ENCODE data around the gene VPS13D.

Gene VPS13D

DNA sequence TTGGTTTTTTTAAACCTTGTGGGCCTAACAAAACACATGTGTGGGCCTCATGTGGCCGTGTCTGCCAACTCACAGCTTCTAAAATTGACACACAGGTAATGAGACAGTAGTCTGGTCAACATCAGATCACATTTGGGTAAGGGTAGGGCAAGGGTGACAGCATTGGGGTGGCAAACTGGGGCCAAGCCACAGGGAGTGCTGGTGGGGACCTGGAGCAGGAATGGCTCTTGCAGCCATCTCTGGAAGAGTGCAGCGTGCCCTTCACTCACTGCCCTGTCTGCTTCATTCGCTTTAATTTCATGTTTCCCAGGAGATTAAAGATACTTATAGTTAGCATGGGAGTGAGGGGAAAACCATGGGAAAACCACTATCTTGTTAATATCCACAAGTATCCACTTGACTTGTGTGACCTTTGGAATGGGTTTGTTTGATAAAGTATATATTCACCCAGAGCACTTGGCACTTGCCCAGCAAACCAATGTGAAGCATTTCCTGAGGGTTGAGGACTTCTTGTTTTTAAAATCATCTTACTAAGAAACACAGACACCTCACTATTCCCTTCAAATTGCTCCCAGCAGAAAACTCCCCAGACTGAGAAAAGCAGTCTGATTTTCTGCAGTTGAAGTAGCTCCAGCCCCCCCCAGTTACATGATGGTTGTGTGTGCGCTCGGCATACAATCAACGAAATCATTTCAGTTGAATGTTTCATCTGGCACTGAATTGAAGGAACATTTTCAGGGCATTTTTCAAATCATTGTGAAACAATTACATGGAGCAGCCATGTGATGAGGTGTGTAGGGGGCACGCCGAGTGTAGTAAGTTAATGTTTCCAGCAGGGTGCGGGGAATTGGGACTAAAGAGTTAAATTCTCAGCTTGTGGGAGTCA lies 175.7 kb downstream of the VPS13D start:
- no peak for DNase-seq (ENCODE audit: low read depth, low spot score)

DNA sequence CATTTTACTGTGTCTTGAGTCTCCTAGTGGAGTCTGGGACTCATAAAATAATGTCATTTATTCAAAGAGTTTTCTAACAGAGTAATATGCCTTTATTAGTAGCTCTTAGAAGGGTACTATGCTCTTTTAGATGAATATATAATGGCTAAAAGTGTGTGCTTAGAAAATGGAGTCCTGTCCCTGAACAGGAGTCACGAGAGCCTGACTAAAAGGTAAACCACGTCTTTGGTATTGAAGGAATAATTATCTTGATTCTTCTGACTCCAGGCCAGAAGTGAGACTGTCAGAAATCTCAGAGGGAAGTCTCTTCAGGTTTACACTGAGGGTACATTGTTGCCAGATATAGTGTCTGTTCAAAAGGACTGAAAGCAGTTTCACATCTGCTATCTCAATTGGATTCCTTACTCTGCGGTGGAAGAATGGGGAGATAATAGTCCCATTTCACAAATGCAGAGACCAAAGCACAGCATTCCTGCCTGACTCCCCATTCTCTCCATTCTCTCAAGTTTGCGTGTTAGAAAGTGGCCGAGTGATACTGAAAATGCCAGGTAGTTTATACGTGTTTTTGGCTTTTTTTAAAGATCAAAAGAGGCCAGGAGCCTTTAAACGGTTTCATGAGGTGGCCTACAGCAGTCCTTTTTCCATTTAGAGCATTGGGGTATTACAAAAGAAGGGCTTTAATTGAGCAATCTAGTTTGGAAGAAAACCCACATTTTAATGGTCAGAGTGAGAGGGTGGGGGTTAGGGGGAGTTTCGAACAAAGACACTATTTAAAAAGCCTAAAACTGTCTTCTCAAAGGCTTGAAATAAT lies 176.6 kb downstream of the VPS13D start:
- DNase-seq (ENCODE audit: low read depth, low spot score): no peak

DNA sequence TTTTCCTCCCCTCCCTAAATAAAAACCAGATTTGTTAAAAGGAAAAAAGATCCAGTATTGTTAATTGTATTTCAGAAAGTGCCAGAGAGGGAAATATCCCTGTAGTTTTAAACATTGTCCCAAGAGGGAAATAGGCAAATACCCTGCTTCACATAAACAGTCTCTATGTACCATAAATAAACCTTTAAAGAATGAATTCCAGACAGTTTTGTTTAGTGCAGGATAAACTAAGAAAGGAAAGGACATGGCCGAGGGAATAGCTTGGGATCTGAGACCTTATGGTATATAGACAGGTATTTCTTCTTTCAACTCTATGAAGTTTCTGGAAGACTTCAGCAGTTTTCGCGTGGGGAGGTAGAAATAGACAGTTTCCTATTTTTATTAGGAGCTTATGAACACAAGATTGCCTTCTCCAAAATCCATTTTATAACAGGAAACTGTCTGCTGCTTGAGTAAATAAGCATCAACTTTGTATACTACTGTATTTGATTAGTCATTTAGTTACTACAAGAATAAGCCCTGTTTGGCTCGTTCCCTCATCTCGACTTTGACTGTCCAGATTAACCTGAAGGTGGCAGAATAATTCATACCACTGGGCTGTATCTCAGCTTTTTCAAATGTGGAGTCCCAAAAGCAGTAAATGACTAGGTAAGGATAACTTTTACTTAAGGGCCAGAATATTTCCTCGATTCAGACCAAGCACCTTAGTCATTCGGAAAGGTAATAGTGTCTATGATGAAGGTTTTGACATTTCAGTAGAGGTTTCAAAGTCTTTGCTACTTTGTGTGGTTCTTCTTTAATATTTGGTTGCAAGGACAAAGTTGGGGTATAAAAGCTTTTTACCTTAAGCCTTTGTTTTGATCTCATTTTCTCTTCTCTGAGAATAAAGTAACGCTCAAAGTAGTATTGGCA lies 177.5 kb downstream of the VPS13D start:
- peak; percentile 24 for DNase-seq (ENCODE audit: low read depth, low spot score)

DNA sequence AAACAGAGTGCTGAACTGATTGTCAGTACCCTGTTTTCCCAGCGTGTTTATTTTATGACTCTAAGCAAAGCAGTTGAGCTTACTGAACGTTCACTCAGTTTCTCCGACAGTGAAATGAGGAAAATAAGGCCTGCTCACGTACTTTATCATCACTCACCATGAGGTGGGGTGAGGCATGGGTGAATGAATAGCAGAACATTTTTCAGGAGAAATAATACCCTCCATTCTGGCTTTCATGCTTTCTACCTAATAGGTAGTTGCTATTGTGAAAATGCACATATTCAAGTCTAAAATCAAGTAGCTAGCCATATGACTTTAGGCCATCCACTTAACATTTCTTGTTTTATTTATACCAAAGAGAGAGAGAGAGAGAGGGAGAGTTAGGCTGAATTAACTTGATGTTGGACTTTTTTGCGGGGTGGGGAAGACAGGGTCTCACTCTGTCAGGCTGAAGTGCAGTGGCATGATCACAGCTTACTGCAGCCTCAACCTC lies 178.2 kb downstream of the VPS13D start:
- no peak for DNase-seq (ENCODE audit: low read depth, low spot score)

DNA sequence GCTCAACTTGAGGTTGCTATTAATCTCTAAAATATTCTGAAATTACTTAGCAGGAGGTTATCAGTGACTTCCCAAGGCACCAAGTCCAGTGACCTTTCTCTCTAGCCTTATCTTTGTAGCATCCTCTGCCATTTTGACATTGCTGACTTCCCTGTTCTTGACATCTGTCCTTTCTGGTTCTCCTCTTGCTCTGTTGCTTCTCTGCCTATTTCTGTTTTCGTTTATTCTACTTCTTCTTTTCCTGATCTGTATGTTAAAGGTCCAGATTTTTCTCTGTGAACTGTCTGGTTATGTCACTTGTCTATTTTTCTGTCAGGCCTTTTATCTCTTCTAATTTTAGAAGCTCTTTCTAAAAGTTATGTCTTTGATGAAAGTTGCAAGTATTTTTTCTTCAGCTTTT lies 178.8 kb downstream of the VPS13D start:
- DNase-seq (ENCODE audit: low read depth, low spot score): no peak

DNA sequence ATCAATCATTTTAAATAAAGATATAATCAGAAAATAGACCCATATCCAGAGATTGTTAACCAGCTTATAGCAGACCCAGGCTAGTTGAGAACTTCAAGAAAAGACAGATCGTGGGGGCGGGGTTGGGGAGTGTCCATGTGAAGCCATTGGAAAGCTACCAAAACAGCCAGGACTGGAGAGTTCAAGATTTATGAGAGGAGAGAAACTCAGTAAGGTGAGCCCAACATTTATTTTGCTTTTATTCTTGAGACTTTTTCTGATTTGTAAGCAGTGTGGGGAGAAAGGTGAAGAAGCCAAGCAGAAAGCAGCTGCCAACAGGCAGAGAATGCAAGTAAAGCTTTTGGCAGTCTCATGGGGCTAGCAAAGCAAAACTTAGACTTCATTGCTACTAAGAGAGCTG lies 179.9 kb downstream of the VPS13D start:
- DNase-seq (ENCODE audit: low read depth, low spot score): no peak

DNA sequence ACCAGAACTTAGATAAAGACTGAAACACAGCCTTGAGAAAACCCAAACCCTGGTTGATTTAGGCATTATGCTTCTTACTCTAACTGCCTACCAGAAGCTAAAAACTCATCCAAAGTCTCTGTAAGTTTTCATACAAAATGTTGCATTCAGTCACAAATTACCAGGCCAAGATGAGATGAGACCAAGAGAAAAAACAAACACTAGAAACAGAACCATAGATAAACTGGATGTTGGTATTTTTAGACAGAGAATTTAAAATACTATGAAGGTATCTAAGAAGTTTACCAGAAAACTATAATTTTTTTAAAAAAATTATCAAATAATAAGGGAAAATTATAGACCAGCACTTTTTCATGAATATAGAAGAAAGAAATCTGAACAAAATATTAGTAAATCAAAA lies 180.5 kb downstream of the VPS13D start:
- DNase-seq (ENCODE audit: low read depth, low spot score): no peak

DNA sequence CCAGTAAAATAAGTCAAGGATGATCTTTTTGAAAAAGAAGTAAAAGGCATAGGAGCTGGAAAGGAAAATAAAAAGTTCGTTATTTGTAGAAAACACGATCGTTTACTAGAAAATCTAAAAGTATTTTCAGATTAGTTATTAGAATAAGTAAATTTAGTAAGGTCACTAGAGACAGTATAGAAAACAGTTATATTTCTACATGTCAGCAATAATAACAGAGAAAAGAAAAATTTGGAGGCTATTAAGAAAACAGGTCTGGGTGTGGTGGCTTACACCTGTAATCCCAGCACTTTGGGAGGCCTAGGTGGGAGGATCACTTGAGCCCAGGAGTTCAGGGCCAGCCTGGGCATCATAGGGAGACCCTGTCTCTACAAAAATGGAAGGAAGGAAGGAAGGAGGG lies 181.3 kb downstream of the VPS13D start:
- DNase-seq (ENCODE audit: low read depth, low spot score): no peak

DNA sequence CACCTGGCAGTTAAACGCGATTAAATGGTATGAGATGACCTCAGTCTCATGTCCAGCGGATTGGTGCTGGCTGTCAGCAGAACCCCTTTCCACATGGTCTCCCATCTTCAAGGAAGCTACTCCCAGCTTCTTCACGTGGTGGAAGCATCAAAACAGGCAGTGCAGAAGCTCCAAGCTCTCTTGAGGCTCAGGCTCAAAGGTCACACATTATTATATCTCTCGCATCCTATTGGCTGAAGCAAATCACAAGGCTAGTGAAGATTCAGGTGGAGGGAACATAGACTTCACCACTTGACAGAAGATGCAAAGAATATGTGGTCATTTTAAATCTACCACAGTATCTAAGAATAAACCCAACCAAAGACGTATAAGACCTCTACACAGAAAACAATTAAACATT lies 181.9 kb downstream of the VPS13D start:
- no peak for DNase-seq (ENCODE audit: low read depth, low spot score)

DNA sequence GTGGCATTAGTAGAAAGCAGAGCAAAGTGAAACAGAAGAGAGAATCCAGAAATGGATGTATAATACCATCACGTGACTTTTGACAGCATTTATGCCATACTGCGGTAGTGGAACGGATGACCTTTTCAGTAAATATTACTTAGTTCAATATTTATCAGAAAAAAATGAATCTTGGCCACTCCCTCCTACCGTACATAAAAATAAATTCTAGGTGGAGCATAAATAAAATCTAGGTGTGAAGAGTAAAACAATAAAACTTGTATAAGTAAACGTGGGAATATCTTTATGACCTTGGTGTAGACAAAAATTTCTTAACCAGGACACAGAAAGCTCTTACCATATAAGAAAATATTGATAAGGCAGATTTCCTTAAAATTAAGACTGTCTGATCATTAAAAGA lies 182.6 kb downstream of the VPS13D start:
- no peak for DNase-seq (ENCODE audit: low read depth, low spot score)

DNA sequence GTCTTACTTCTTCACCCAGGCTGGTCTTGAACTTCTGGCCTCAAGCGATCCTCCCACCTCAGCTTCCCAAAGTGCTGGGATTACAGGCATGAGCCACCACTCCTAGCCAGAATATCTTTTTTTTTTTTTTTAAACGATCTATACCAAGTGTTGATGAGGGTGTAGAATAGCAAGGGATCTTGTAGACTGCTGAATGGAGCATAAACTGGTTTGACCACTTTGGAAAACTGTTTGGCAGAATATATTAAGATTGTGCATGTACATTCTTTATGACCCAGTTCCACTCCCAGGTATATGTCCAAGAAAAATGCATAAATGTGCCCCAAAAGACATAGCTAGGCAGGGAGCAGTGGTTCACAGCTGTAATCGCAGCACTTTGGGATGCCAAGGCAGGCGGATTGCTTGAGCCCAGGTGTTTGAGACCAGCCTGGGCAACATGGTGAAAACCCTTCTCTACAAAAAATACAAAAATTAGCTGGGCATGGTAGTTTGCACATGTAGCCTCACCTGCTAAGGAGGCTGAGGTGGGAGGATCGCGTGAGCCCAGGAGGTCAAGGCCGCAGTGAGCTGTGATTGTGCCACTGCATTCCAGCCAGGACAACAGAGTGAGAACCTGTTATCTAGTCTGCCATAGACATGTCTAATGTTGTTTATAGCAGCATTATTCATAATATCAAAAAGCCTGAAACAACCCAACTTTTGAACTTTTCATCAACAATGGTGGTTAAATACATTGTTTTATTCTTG lies 184.0 kb downstream of the VPS13D start:
- DNase-seq (ENCODE audit: low read depth, low spot score): no peak

DNA sequence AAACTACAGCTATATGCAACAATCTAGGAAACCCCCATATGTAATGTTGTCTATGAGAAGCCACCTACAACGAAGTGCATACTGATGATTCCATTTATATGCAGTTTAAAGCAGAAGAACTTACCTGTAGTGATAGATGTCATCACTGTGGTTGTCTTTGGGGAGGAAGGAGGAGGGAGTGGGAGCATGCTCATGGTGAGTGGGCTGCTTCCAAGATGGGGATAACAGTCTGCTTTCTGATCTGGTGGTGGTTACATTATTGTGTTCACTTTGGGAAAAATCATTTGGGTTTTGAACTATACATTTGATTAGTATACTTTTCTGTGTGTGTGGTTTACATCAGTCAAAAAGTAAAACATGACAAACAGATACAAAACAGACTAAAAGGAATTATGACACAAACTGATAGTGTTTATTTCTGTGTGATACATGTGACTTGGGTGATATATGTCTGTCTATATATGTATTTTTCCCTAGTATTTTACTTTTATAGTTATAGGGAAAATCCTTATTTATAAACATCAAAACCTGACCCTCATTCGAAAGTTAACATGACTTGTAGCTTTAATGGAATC lies 184.7 kb downstream of the VPS13D start:
- DNase-seq (ENCODE audit: low read depth, low spot score): no peak

DNA sequence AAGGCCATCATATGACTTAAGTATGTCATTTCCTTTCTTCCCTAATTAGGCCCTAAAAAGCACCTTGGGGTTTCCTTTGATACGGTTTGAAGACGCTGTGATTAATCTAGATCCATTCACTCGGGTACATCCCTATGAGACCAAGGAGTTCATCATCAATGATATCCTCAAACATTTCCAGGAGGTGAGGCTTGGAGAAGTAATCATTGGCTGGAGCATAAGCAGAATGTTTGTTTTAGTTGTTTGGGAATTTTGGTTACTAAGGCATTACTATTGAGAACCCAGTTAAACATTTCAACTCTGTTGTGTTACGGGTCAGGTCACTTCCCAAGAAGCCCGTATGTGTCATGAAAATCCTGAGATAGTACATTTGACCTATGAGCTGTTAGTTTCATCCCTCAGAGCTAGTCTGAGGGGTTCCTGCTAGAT lies 185.2 kb downstream of the VPS13D start:
- no peak for DNase-seq (ENCODE audit: low read depth, low spot score)

DNA sequence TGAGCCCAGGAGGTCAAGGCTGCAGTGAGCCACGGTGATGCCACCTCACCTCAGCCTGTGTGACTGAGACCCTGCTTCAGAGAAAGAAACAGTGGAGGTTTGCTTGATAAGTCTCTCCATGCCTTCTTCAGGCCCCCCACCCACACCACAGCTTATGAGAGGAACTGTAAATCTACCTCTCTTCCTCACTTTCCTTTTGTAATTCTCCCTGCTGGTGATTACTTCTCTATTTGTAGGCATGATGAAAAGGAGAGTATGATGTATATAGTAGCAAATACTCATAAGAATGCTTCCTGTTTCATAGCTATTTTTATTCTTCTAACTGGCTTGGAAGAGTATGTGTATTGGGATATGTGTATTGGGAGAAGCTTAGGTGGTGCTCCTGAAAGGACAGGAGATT lies 186.3 kb downstream of the VPS13D start:
- DNase-seq (ENCODE audit: low read depth, low spot score): no peak

DNA sequence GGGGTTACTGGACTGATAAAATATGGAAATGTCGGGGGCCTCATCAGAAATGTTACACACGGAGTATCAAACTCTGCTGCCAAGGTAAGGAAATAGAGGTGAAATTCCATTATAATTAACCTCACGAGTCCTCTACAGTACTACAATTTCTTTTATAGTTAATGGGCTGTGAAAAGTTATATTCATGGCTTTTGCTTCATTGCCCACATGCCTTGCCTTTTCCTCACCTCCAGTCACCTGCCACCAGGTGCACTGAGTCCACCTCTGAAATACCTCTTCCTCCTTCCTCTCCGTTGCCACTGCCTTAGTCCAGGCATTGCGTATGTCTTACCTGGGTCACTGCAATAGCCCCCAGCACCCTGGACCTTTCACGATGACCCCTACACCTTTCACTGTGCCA lies 186.9 kb downstream of the VPS13D start:
- DNase-seq (ENCODE audit: low read depth, low spot score): no peak

DNA sequence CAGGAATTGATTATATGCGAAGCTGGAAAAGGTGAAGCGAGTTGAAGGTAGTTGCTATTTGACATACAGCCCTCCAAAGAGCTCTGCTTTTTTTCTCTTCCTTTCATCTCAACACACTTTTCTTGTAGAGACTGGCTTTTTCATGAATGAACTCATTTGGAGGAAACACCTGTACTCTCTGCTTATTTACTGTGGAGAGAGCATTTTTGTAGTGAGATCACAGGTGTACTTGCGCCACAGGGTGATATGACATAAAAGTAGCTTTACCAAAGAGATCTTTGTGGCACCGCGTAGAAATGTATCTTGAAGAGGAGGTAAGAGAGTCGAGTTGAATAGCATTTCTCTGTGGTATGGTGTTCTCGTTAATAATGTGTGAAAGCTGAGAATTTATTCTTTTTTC lies 187.6 kb downstream of the VPS13D start:
- no peak for DNase-seq (ENCODE audit: low read depth, low spot score)

DNA sequence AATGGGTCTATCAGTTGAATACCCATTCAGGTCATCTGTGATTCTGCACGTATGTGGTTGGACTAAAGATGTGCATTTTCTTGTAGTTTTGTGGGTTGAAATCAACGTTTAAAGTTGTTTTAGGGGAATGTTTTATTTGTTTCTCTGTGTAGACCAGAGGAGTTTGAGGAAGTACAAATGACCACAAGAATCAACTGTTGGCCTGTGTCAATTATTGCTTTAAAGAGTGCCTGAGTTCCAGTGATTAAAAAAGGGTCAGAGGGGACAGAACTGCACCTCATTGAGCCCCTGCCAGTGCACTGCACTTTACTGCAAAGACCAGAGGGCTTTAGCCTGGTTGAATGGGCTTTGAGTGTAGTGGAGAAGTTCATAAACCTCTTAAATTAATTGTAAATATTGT lies 190.3 kb downstream of the VPS13D start:
- DNase-seq (ENCODE audit: low read depth, low spot score): no peak

DNA sequence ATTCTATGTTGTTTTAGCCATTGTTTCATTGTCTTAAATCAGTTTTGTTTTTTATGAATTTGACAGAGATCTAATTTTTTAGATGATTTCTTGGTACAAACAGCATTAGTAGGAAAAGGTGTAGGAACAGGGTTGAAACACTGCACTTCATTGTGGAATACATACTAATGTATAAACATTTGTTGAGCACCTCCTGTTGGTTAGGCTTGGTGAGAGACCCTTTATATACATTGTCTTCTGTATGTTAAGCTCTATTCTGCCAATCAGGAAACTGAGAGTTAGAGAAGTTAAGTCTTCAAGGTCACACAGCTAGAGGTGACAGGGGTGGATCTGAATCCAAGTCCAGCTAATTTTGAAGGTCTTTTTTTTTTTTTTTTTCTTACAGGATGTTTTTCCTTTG lies 192.7 kb downstream of the VPS13D start:
- no peak for DNase-seq (ENCODE audit: low read depth, low spot score)

DNA sequence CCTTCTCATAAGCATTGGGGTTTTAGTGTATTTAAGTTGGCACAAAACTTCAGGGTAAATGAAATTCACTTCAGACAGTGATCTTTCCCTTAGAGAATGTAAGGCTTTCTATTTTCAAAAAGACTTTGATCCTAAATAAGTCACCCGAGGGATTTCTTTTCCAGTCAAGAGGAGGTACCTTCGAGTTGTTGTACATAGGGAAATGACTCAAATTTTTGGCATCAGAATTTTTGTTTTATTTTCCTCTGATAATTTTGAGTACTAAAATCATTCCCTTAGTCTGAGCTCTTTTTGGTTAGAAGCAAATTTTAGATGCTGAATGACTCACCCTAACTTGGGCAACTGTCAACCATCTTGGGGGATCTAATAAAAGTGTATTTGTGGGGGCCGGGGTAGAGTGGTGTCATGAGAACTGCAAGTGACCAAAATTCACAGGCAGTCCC lies 194.3 kb downstream of the VPS13D start:
- no peak for DNase-seq (ENCODE audit: low read depth, low spot score)

DNA sequence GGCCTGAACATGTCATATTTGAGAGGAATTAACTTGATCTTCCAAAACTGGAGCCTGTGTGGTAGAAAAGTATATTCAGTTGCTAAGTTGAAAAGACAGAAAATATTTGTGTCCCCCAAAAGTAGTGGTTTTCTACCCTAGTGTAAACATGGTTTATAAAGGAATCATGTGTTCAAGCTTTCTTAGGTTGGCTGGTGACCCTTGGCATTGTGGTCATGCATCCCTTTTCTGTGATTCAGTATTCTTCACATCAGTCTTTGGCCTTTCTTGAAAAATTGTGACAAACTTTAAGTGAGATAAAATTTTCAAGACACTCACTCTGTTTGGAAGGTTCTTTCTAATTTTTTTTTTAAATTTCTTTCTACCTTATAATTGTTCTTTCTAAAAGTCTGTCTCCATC lies 195.0 kb downstream of the VPS13D start:
- DNase-seq (ENCODE audit: low read depth, low spot score): no peak

DNA sequence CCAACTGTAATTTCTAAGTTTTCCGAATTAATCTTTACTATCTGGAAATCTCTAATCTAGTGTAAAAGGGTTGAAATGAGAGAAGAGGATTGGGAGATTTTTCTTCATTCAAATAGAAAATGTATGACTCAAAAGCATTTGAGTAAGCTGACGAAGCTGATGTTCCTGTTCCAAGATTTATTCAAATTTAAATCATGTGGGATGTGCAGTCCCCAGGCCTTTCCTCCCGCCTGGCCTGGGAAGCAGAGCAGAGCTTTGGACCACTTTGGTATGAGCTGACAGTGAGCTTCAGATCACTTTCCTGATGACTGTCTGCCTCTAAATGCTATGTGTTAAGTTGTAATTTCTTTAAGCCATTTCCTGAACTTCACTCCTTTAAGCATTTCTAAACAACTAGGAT lies 196.2 kb downstream of the VPS13D start:
- DNase-seq (ENCODE audit: low read depth, low spot score): no peak

Measured in smooth muscle cell of the brain vasculature (primary cell).